ENCODE data around the gene PPP1R3D. TPM values are rescaled to one million over a fixed set of nuclear protein-coding genes. Genes with fewer than 3 reads are reported as not detected.

Gene PPP1R3D
- total and polyA plus RNA-seq, 9 of the 15 experiments (the other 6 are each of a cell fraction or from before 2014, with no cell fraction given): 0.35 to 3.3 (median 1.8) TPM

GRCh38 chr20:59935457-59936185, 4.5 kb downstream of the PPP1R3D start (continued):
- no peak for TF ChIP-seq ZNF24 (IDR thresholded peaks at IDR 0.05)

GRCh38 chr20:59933849-59934585, 6.1 kb downstream of the PPP1R3D start:
- Histone ChIP-seq H3K79me2 (ENCODE audit: control insufficient read depth, insufficient read depth, low read length) (peaks cover 1% of the 10 kb centered on the region; the same call in 1 of the 3 replicates), H3K4me3 (peak overlapping the region; percentile 62), H3K27me3 (ENCODE audit: control insufficient read depth in 2 of 2, insufficient read depth in 2 of 2, low read length in 2 of 2) (no peaks in the 10 kb centered on the region), H3K9ac (ENCODE audit: insufficient read depth in 1 of 2, low read depth in 2 of 2, low read length in 2 of 2) (peak overlapping the region; percentile 23 to 82), H3K27ac (ENCODE audit: extremely low read depth, low read depth, low read length) (peak overlapping the region; percentile 19; the same call in 1 of the 3 replicates), H2AFZ (ENCODE audit: low read depth, low read length) (peak overlapping the region; percentile 92), H3K4me1 (replicated peaks in 1 of 2; ENCODE audit: control insufficient read depth in 2 of 2, insufficient read depth in 2 of 2, low read length in 2 of 2) (peaks cover 0 to 24% of the 10 kb centered on the region in 2 experiments; a peak in 2 of 5 replicates), H3K4me2 (ENCODE audit: insufficient read depth, low read length) (peak overlapping the region; percentile 82), H3K9me3 (replicated peaks; ENCODE audit: control insufficient read depth, insufficient read depth, low read depth, low read length) (no peaks in the 10 kb centered on the region), H4K20me1 (replicated peaks; ENCODE audit: control insufficient read depth, insufficient read depth, low read length) (no peaks in the 10 kb centered on the region), H3K36me3 (ENCODE audit: control insufficient read depth, insufficient read depth, low read length) (no peaks in the 10 kb centered on the region), H3K9me1 (ENCODE audit: control insufficient read depth, insufficient read depth, low read length) (no peaks in the 10 kb centered on the region)
- intact Hi-C loops (cut with micrococcal nuclease): no loop called here
- ATAC-seq (peak; percentile 99), FAIRE-seq (peak; percentile 62), DNase-seq (ENCODE audit: extremely low read depth in 1 of 4, low spot score in 3 of 4) (peak; percentile 86 to 91 (median 86))
- POLR2A ChIA-PET: interaction anchor here (0.6 to 1.3 kb wide), 4 partner anchors 7 to 203 kb away, joined by 3 to 4 read pairs (median 3); no protein-coding TSS in a partner anchor
- CTCF ChIA-PET (ENCODE audit: low intra/inter-chr PET ratio): interaction anchor here (0.6 to 1.1 kb wide), 3 partner anchors 14 to 423 kb away, joined by 3 read pairs; no protein-coding TSS in a partner anchor
- WGBS (ENCODE audit: insufficient coverage, low coverage, missing lambda C conversion rate): 7% methylated on average over 51 of the region's 59 CpGs
- in situ Hi-C loops (cut with MboI): no loop called here
- BruUV-seq (replicated peaks): no TSS peak
- TF ChIP-seq ZNF561 (CRISPR knock-in tag; conservative IDR thresholded peaks at IDR 0.05) (no peak), ZNF740 (CRISPR knock-in tag; IDR thresholded peaks at IDR 0.05) (peak; percentile 95), ZNF740 (tag; IDR thresholded peaks at IDR 0.05) (no peak; a peak in 1 of 4 replicates), TRIM24 (IDR thresholded peaks at IDR 0.05) (0 out of 4 replicates have a peak, but pooled peaks of 1 of the 2 experiments have one; percentile 6), MNT (conservative IDR thresholded peaks at IDR 0.05) (peak in 1 of 2 experiments; percentile 32; a peak in 1 of 4 replicates), ZBTB11 (CRISPR knock-in tag; IDR thresholded peaks at IDR 0.05) (0 out of 6 replicates have a peak, but pooled peaks of 1 of the 3 experiments have one; percentile 37), HIVEP1 (CRISPR knock-in tag; IDR thresholded peaks at IDR 0.05) (no peak)
